SK-N-MC (cell line): ENCODE data around the gene CUL9.

Source experiments
- DNase-seq: peaks from one replicate; pipeline ENCODE4 v3.0.0-alpha.2; 2011; ENCODE audit warnings: low read depth, low spot score
- H3K27ac ChIP-seq: fragments of 200-600 bp; sonication (generic); 2 replicates; pipeline ENCODE4 v1.5.1; 2016; ENCODE audit warnings: mixed run types
- H3K36me3 ChIP-seq: fragments of 200-600 bp; sonication (generic); 2 replicates; pipeline ENCODE4 v1.6.1; 2017; ENCODE audit warnings: antibody characterized with exemption, low read length, mixed read lengths; ENCODE audit not compliant: insufficient read depth
- H3K4me3 ChIP-seq: fragments of 200-600 bp; sonication (generic); 2 replicates; pipeline ENCODE4 v1.5.1; 2016
- H3K9ac ChIP-seq: fragments of 200-600 bp; sonication (generic); 2 replicates; pipeline ENCODE4 v1.8.0; 2017; ENCODE audit warnings: mixed run types, mixed read lengths; ENCODE audit not compliant: insufficient read length
- H3K9me3 ChIP-seq: fragments of 200-600 bp; sonication (generic); 2 replicates; pipeline ENCODE4 v1.6.1; 2017; ENCODE audit warnings: low read depth, mild to moderate bottlenecking, antibody characterized with exemption, low read length, moderate library complexity, mixed read lengths
- EZH2 ChIP-seq: fragments of 200-600 bp; sonication (generic); IDR thresholded peaks from one replicate; pipeline ENCODE4 v1.6.1; 2017; ENCODE audit warnings: antibody characterized with exemption
- FOXP2 ChIP-seq: optimal IDR thresholded peaks from 2 replicates; pipeline ENCODE3; 2011; ENCODE audit warnings: mild to moderate bottlenecking, moderate library complexity; ENCODE audit not compliant: insufficient read depth; ENCODE audit errors: extremely low read length, control extremely low read depth
- POLR2AphosphoS5 ChIP-seq: IDR thresholded peaks from 2 replicates; pipeline ENCODE4 v1.6.1; 2012; ENCODE audit warnings: mild to moderate bottlenecking, low read depth, low read length, borderline replicate concordance

The CUL9 gene

DNA sequence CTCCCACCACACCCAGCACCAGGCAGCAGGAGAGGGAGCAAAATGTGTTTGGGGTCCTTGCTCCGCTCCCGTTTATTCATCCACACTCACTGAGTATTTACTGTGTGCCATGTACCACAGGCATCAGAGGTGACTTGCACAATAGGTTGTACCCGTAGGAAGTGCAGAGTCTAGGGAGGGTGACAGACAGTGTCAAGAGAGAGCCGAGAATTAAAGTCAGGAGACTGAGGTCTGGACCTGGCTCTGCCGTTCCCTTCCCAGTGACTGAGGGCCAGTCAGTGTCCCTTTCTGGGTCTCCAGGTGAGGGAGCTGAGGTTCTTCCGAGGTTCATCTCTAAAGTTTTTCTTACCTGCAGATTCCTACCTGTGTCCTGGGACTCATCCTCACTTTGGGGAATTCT, 83.6 kb downstream of the CUL9 start:
- TF ChIP-seq FOXP2, result no peak
- TF ChIP-seq POLR2AphosphoS5, result no peak
- no peak for TF ChIP-seq EZH2
- H3K36me3 ChIP-seq, result no peaks in the 10 kb centered on the region
- no peak for DNase-seq
- H3K9me3 ChIP-seq, result no peaks in the 10 kb centered on the region
- H3K27ac ChIP-seq, result no peak overlapping the region
- H3K9ac ChIP-seq, result no peak overlapping the region
- no peak overlapping the region for H3K4me3 ChIP-seq

DNA sequence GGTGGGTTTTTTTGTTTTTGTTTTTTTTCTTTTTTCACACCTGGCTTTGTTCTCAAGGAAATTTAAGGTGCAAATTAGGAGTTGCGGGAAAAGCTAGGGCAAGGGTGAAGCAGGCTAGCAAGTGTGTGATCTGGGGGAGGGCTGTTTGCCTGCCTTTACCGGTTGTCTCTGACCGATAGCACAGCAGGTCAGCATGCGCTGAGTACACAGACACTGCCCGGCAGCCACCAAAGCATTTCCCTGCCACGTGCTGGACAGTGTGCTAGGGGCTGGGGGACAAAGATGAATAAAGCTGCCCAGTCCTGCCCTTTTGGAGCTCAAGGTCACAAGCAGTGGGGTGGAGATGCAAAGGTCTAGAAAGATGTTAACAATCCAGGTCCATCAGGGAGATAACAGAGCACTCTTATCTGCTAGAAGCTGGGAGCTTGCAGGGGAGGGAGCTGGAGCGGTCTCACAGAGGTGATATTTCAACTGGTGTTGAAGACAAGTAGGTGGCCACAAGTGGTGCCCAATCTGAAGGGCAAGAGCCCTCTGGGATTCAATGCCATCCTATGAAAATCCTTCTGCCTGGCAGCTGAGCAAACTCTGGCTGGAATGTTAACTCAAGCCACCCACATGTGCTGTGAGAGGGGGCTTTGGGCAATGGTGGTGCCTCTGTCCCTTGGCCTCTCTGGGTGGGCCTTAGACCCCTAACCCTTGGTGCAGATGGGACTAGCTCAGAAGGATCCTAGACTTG, 85.8 kb downstream of the CUL9 start:
- no peaks in the 10 kb centered on the region for H3K36me3 ChIP-seq
- no peak overlapping the region for H3K4me3 ChIP-seq
- peak overlapping the region; percentile 36; the same call in 1 of the 2 replicates for H3K27ac ChIP-seq
- no peak for TF ChIP-seq FOXP2
- no peak for TF ChIP-seq POLR2AphosphoS5
- no peak for TF ChIP-seq EZH2
- no peaks in the 10 kb centered on the region for H3K9me3 ChIP-seq
- no peak overlapping the region for H3K9ac ChIP-seq
- DNase-seq, result no peak

DNA sequence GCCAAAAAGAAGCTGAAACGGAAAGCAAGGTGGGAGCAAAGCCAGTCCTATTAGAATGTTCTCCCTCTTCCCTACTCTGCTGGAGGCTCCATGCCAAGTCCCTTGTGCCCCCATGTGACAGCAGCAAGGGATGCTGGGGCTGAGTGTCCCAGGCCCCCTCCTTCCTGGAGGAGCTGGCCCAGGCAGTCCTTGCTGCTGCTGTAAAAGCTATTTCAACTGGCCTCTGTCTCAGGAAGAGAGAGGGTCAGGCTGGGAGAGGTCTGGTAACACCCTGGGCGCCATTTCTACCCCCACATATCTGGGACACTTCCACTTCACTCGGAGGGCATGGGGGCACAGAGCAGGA, 86.3 kb downstream of the CUL9 start:
- H3K4me3 ChIP-seq, result no peak overlapping the region
- no peaks in the 10 kb centered on the region for H3K36me3 ChIP-seq
- TF ChIP-seq POLR2AphosphoS5, result no peak
- TF ChIP-seq FOXP2, result no peak
- H3K27ac ChIP-seq, result peak overlapping the region; percentile 36; the same call in 1 of the 2 replicates
- no peak overlapping the region for H3K9ac ChIP-seq
- H3K9me3 ChIP-seq, result no peaks in the 10 kb centered on the region
- no peak for DNase-seq

DNA sequence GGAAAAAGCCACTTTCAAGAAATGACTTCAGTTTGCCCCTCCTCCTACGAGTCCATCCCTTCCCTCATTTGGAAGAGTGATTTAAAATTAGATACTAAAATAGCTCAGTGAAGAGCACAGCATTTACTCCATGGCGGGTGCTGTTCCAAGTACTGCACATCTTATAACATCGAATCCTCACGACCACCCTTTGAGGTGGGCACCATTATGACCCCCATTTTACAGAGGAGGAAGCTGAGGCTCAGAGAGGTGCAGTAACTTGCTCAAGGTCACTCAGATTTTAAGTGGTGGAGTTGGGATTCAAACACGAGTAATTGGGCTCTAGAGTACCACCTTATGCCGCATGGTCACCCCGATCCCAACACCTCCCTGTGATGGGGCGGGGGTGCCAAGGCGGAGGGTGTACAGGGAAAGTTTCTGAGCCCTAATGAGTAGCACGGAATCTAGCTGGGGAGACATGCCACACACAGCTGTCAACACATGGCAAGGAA, 86.8 kb downstream of the CUL9 start:
- no peak overlapping the region for H3K4me3 ChIP-seq
- TF ChIP-seq FOXP2 (no peak), POLR2AphosphoS5 (no peak), EZH2 (no peak)
- H3K9ac ChIP-seq, result no peak overlapping the region
- no peaks in the 10 kb centered on the region for H3K36me3 ChIP-seq
- no peak for DNase-seq
- peak overlapping the region; percentile 36; the same call in 1 of the 2 replicates for H3K27ac ChIP-seq
- H3K9me3 ChIP-seq, result no peaks in the 10 kb centered on the region

DNA sequence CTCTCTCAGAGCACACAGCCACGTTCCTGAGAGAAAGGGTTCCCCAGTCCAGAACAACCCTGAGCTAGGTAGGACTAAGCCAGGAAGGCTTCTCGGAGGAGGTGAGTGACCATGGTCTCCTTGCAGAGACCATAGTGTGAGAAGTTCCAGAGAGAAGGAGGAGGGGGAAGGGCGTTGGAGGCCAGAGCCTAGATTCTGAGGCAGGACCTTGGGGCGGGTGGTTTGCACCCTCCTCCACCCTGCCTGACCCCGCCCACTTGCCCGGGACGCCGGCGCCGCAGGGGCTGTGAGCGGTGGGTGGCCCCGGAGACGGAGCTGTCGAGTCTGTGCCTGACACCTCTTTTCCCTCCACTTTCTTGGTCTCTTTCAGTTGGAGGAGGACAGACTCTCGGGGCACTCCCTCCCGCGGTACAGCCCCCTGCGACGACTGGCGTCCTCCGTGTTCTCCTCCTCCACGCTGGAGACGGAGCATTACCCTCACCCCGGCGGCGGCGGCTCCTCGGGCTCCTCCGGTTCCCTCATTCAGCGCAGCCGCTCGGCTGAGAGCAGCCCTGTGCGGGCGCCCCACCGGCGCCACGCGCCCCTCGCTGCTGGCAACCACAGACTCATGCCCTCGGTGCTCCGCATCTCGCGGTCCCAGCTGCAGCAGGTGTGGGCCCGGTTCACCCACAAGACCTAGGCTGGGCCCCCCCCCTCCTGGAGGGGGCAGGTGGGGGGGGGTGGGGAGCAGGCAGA, 87.4 kb downstream of the CUL9 start:
- DNase-seq, result no peak
- Histone ChIP-seq H3K27ac (no peak overlapping the region), H3K9ac (no peak overlapping the region), H3K4me3 (peak overlapping the region; percentile 51), H3K36me3 (no peaks in the 10 kb centered on the region), H3K9me3 (no peaks in the 10 kb centered on the region)
- TF ChIP-seq POLR2AphosphoS5 (peak; percentile 57; the same call in 1 of the 2 replicates), EZH2 (no peak)

DNA sequence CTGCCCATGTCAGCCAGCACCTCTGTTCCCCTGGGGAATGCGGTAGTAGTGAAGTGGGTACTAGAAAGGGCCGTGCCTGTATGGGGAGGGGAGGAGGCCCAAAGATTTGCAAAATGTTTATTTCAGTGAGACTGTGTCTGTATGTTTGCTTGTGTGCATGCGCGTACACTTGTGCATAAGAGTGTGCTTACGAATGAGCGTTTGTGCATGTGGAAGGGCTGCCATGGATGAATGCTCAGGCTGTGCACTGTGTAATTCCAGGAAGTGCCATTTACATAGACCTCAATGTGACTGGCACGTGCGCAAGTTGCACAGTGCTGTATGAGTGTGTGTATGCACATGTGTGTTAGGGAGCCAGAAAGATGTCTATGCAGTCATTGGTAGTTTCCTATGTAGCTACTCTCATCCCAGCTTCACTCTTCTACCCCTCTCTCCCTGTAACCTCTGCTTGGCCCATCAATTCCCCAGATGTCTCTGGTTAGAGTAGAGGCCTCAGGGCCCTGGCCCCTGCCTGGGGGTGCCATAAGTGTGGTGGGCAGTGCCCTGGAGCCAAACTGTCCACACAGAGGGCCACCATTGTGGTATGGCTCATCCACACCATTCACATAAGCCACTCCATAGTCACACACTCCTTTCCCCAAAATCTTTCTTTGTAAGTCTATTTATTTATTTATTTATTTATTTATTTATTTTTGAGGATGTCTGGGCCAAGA, 89.3 kb downstream of the CUL9 start:
- TF ChIP-seq EZH2 (no peak), FOXP2 (no peak), POLR2AphosphoS5 (no peak)

DNA sequence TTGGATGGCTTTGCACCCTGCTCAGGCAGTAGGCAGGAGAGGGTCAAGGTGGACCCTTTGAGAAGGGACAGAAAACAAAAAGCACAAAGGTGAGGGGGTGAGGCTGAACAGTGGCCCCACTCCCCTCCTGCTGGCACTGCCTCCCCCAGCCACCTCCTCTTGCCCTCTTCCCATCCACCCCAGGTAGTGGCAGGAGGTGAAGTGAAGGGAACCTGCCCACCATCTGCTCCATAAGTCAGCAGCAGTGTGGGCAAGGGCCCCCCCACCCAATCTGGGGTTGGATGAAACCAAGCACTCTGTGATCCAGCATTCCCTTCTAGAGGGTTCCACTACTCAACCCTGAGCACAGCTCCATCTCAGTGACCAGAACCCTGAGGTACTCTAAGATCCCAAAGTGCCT, 89.9 kb downstream of the CUL9 start:
- no peak overlapping the region for H3K9ac ChIP-seq
- DNase-seq, result no peak
- H3K36me3 ChIP-seq, result no peaks in the 10 kb centered on the region
- no peak for TF ChIP-seq FOXP2
- no peak overlapping the region for H3K4me3 ChIP-seq
- H3K9me3 ChIP-seq, result no peaks in the 10 kb centered on the region
- no peak overlapping the region for H3K27ac ChIP-seq

More for the DNA sequence above, 89.3 kb downstream of the CUL9 start:
- Histone ChIP-seq H3K27ac (no peak overlapping the region), H3K9ac (no peak overlapping the region), H3K9me3 (no peaks in the 10 kb centered on the region), H3K4me3 (no peak overlapping the region), H3K36me3 (no peaks in the 10 kb centered on the region)
- DNase-seq, result no peak

DNA sequence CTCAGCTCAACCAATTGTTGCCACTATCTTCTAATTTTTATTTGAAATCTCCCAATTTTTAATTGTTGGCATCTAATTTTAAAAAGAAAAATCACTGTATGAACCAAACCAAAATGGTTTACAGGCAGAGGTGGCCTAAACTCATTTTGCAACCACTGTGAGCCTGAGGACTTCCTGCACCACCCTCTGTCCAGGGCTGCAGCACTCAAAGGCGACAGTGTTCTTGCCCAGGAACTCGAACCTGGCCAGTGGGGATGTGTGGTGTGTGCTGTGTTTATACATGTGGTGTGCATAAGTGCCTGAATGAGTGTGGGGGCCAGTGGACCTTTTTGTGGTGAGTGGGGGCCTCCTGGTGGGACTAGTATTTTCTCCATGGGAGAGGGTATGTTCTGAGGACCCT, 91.7 kb downstream of the CUL9 start:
- no peak for DNase-seq
- H3K27ac ChIP-seq, result no peak overlapping the region
- no peak overlapping the region for H3K4me3 ChIP-seq
- H3K9ac ChIP-seq, result no peak overlapping the region
- no peak for TF ChIP-seq POLR2AphosphoS5
- no peak for TF ChIP-seq FOXP2
- TF ChIP-seq EZH2, result no peak
- H3K36me3 ChIP-seq, result no peaks in the 10 kb centered on the region
- no peaks in the 10 kb centered on the region for H3K9me3 ChIP-seq
